A549 (cell line): Measurements from ENCODE around the gene GINS3. TPM values are rescaled to one million over a fixed set of nuclear protein-coding genes. Genes with fewer than 3 reads are reported as not detected.

ENCODE experiments used
- ATAC-seq, 2 experiments: fragments of 200-7000 bp in 1 of 2; fragments of >200 bp in 1 of 2; cut with Nextera tagmentation in 1 of 2; cut with Tn5 transposase in 1 of 2; 3 replicates each; pipeline versions ENCODE4 v1.8.0 to v1.9.1; 2018 to 2020; ENCODE audit warnings: mild to moderate bottlenecking in 1 of 2, moderate library complexity in 1 of 2
- CTCF ChIA-PET: fragments of 300-600 bp; sonication (Branson Sonifier 250); formaldehyde crosslinking; extraction: SDS; loops from one replicate; lab custom pipeline; 2021; ENCODE audit warnings: antibody characterized with exemption, inconsistent platforms; lab: Yijun Ruan, JAX
- POLR2A ChIA-PET: fragments of 350-600 bp; formaldehyde crosslinking; extraction: SDS; loops from one replicate; lab custom pipeline; 2021; ENCODE audit warnings: antibody characterized with exemption, inconsistent platforms; lab: Yijun Ruan, JAX
- DNase-seq, 2 experiments: peaks; one replicate each; pipeline versions ENCODE4 v3.0.0 to v3.0.0-alpha.2; 2011 to 2016; ENCODE audit warnings: low read depth in 1 of 2, low spot score in 1 of 2
- FAIRE-seq: peaks from 2 replicates; lab custom pipeline; 2011; peaks lifted over from hg19 to GRCh38; lab: Jason Lieb, UNC
- H3K27ac ChIP-seq, 2 experiments: fragments of >200 bp; sonication (Bioruptor Twin); formaldehyde crosslinking; 3 replicates each; pipeline ENCODE4 v1.5.1; 2016 to 2017
- H3K4me1 ChIP-seq: fragments of >200 bp; sonication (Bioruptor Twin); formaldehyde crosslinking; 3 replicates; pipeline ENCODE4 v1.6.1; 2016
- H3K4me2 ChIP-seq: fragments of >200 bp; sonication (Bioruptor Twin); formaldehyde crosslinking; 3 replicates; pipeline ENCODE4 v1.6.1; 2016
- H3K4me3 ChIP-seq: fragments of >200 bp; sonication (Bioruptor Twin); formaldehyde crosslinking; 3 replicates; pipeline ENCODE4 v1.5.1; 2016
- H3K9me3 ChIP-seq: fragments of >200 bp; sonication (Bioruptor Twin); formaldehyde crosslinking; 3 replicates; pipeline ENCODE4 v1.6.1; 2016
- BHLHE40 ChIP-seq: IDR thresholded peaks from 2 replicates; pipeline ENCODE4 v1.6.1; 2012; ENCODE audit warnings: low read depth, low read length, inconsistent platforms
- CEBPB ChIP-seq, 2 experiments: fragments of >200 bp in 1 of 2; sonication (Bioruptor Twin) in 1 of 2; formaldehyde crosslinking in 1 of 2; IDR thresholded peaks; 2 replicates each; pipeline ENCODE4 v1.6.1; 2012 to 2016
- CHD2 ChIP-seq: fragments of 150-350 bp; IDR thresholded peaks from 2 replicates; pipeline ENCODE4 v1.6.1; 2014; ENCODE audit warnings: low read length; ENCODE audit not compliant: partially characterized antibody
- EHF ChIP-seq: fragments of 250-450 bp; sonication (Bioruptor Pico); IDR thresholded peaks from 2 replicates; pipeline ENCODE4 v1.5.0; 2020; ENCODE audit warnings: mild to moderate bottlenecking
- EHMT2 ChIP-seq: fragments of 200-600 bp; sonication (generic); IDR thresholded peaks from 2 replicates; pipeline ENCODE4 v1.6.1; 2016; ENCODE audit warnings: antibody characterized with exemption, low read depth, mild to moderate bottlenecking, moderate library complexity
- EP300 ChIP-seq, 2 experiments: fragments of >200 bp; sonication (Bioruptor Twin); formaldehyde crosslinking; IDR thresholded peaks; 2 replicates in 1 of 2; 3 replicates in 1 of 2; pipeline ENCODE4 v1.6.1; 2016 to 2017
- FOSB ChIP-seq: fragments of 250-450 bp; sonication (Bioruptor Pico); IDR thresholded peaks from 2 replicates; pipeline ENCODE4 v1.5.0; 2020; ENCODE audit warnings: mild to moderate bottlenecking, moderate library complexity
- FOXS1 ChIP-seq: fragments of 250-450 bp; sonication (Bioruptor Pico); IDR thresholded peaks from 2 replicates; pipeline ENCODE4 v1.5.0; 2020; ENCODE audit warnings: mild to moderate bottlenecking, moderate library complexity
- GATA3 ChIP-seq: IDR thresholded peaks from 2 replicates; pipeline ENCODE4 v1.6.1; 2012; ENCODE audit warnings: borderline replicate concordance
- HDAC2 ChIP-seq: fragments of 200-600 bp; sonication (generic); IDR thresholded peaks from 2 replicates; pipeline ENCODE4 v1.6.1; 2016
- HEYL ChIP-seq: fragments of 250-450 bp; sonication (Bioruptor Pico); IDR thresholded peaks from 2 replicates; pipeline ENCODE4 v1.8.0; 2021; ENCODE audit warnings: mild to moderate bottlenecking, moderate library complexity
- HOXA7 ChIP-seq: fragments of 250-450 bp; sonication (Bioruptor Pico); IDR thresholded peaks from 2 replicates; pipeline ENCODE4 v1.5.0; 2020; ENCODE audit warnings: mild to moderate bottlenecking, moderate library complexity
- HOXB5 ChIP-seq: fragments of 250-450 bp; sonication (Bioruptor Pico); IDR thresholded peaks from 2 replicates; pipeline ENCODE4 v1.5.0; 2020; ENCODE audit warnings: mild to moderate bottlenecking, moderate library complexity
- JUN ChIP-seq, 2 experiments: fragments of >200 bp; sonication (Bioruptor Twin); formaldehyde crosslinking; IDR thresholded peaks; 2 replicates in 1 of 2; 3 replicates in 1 of 2; pipeline ENCODE4 v1.6.1; 2016 to 2017
- JUNB ChIP-seq: fragments of >200 bp; sonication (Bioruptor Twin); formaldehyde crosslinking; IDR thresholded peaks from 2 replicates; pipeline ENCODE4 v1.6.1; 2016
- KDM1A ChIP-seq: fragments of 200-600 bp; sonication (generic); IDR thresholded peaks from 2 replicates; pipeline ENCODE4 v1.6.1; 2016; ENCODE audit warnings: low read depth, mild to moderate bottlenecking
- MAFK ChIP-seq: fragments of 450-650 bp; IDR thresholded peaks from 2 replicates; pipeline ENCODE4 v1.6.1; 2014; ENCODE audit not compliant: partially characterized antibody
- MYC ChIP-seq: IDR thresholded peaks from 2 replicates; pipeline ENCODE4 v1.6.1; 2012; ENCODE audit warnings: mild to moderate bottlenecking, inconsistent platforms, low read length, improper control_type of control experiment, borderline replicate concordance
- NFE2L2 ChIP-seq: fragments of 150-350 bp; conservative IDR thresholded peaks from 2 replicates; pipeline ENCODE4 v1.6.1; 2014; ENCODE audit warnings: low read length
- PHF8 ChIP-seq: fragments of 200-600 bp; sonication (generic); IDR thresholded peaks from 2 replicates; pipeline ENCODE4 v1.6.1; 2016; ENCODE audit warnings: low read depth, mild to moderate bottlenecking, antibody characterized with exemption, moderate library complexity, borderline replicate concordance
- POLR2A ChIP-seq: IDR thresholded peaks from 2 replicates; pipeline ENCODE4 v1.6.1; 2012; ENCODE audit warnings: mild to moderate bottlenecking, low read length
- POLR2AphosphoS2 ChIP-seq: conservative IDR thresholded peaks from 2 replicates; pipeline ENCODE4 v1.6.1; 2012; ENCODE audit warnings: low read length, improper control_type of control experiment, inconsistent platforms
- RARB ChIP-seq: fragments of 250-450 bp; sonication (Bioruptor Pico); IDR thresholded peaks from 2 replicates; pipeline ENCODE4 v1.8.0; 2021; ENCODE audit warnings: mild to moderate bottlenecking, moderate library complexity
- RFX5 ChIP-seq: fragments of 450-650 bp; IDR thresholded peaks from 2 replicates; pipeline ENCODE4 v1.7.1; 2014; ENCODE audit warnings: antibody characterized with exemption, mild to moderate bottlenecking, moderate library complexity
- SMC3 ChIP-seq: fragments of >200 bp; sonication (Bioruptor Twin); formaldehyde crosslinking; IDR thresholded peaks from 3 replicates; pipeline ENCODE4 v1.6.1; 2018; ENCODE audit warnings: inconsistent platforms
- SREBF2 ChIP-seq: fragments of 450-650 bp; IDR thresholded peaks from 2 replicates; pipeline ENCODE4 v1.6.1; 2014; ENCODE audit warnings: mild to moderate bottlenecking, moderate library complexity
- TFCP2L1 ChIP-seq: fragments of 250-450 bp; sonication (Bioruptor Pico); IDR thresholded peaks from 2 replicates; pipeline ENCODE4 v1.5.0; 2021; ENCODE audit warnings: mild to moderate bottlenecking
- ZFP36 ChIP-seq: fragments of 450-650 bp; IDR thresholded peaks from 2 replicates; pipeline ENCODE4 v1.6.1; 2014; ENCODE audit warnings: borderline replicate concordance; ENCODE audit not compliant: partially characterized antibody
- ZSCAN20 ChIP-seq: fragments of 250-450 bp; sonication (Bioruptor Pico); IDR thresholded peaks from 2 replicates; pipeline ENCODE4 v1.8.0; 2022; ENCODE audit warnings: mild to moderate bottlenecking, moderate library complexity
- WGBS: methylation state at CpG from one replicate; pipeline ENCODE4 v1.1.6; 2017; ENCODE audit errors: missing lambda C conversion rate; 5-methylcytosine and 5-hydroxymethylcytosine counted together
- polyA plus RNA-seq, 4 experiments: library from polyadenylated mRNA; depleted of rRNA in 3 of 4; stranded (reverse); fragments of >200 nt; fragmentation: RNase III in 1 of 4; extraction: RNeasy Plus Mini Kit Qiagen cat#74134 plus additional on column Dnase treatment in 1 of 4; gene quantifications; 2 replicates in 3 of 4; 3 replicates in 1 of 4; pipeline ENCODE4 v1.2.3, GENCODE V29; 2011 to 2017
- TF ChIP-seq, protein P1 (sequence below): IDR thresholded peaks from 2 replicates; pipeline ENCODE4 v1.6.1; 2012
- TF ChIP-seq, protein P2 (sequence below): IDR thresholded peaks from 2 replicates; pipeline ENCODE4 v1.6.1; 2012
- TF ChIP-seq, protein P3 (sequence below): fragments of 250-450 bp; sonication (Bioruptor Pico); IDR thresholded peaks from 2 replicates; pipeline ENCODE4 v1.5.0; 2020; ENCODE audit warnings: low read depth, mild to moderate bottlenecking, moderate library complexity
- TF ChIP-seq, protein P4 (sequence below): fragments of >200 bp; sonication (Bioruptor Twin); formaldehyde crosslinking; IDR thresholded peaks from 3 replicates; pipeline ENCODE4 v1.6.1; 2016

Gene GINS3
- polyA plus RNA-seq, 2 of the 4 experiments (the other 2 are of a cell fraction), result 19.7 to 21.0 TPM

DNA sequence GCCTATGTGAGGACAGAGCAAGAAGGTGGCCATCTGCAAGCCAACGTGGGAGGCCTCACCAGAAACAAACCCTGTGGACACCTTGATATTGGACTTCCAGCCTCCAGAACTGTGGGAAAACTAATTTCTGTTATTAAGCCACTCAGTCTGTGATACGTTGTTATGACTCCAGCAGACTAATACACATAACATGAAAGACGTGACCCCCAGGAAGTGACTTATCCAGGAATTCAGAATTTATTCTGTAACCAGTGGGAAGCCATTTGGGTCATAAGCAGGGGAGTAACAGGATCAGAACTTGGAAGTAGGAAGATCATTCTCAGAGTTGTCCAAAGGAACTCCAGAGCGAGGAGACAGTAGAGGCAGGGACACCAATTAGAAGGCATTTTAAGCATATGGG lies 12.5 kb upstream of the GINS3 start:
- H3K9me3 ChIP-seq, result no peaks in the 10 kb centered on the region
- H3K4me1 ChIP-seq, result no peaks in the 10 kb centered on the region
- no peak for FAIRE-seq
- no peak overlapping the region for H3K4me2 ChIP-seq
- no peak for ATAC-seq
- no peak overlapping the region for H3K4me3 ChIP-seq
- H3K27ac ChIP-seq, result no peak overlapping the region
- CTCF ChIA-PET, result interaction anchor here (0.9 kb wide), 1 partner anchor 43 kb away, joined by 4 read pairs; no protein-coding TSS in a partner anchor
- WGBS, result 39% methylated on average over 4 of the region's 4 CpGs
- no peak for DNase-seq
- no peak for TF ChIP-seq HOXA7 (CRISPR knock-in tag)
- TF ChIP-seq GATA3, result no peak
- TF ChIP-seq ZFP36, result no peak
- no peak for TF ChIP-seq SREBF2
- no peak for TF ChIP-seq POLR2AphosphoS2
- no peak for TF ChIP-seq KDM1A
- no peak for TF ChIP-seq MAFK
- TF ChIP-seq TFCP2L1 (CRISPR knock-in tag), result no peak
- TF ChIP-seq, protein P1, sequence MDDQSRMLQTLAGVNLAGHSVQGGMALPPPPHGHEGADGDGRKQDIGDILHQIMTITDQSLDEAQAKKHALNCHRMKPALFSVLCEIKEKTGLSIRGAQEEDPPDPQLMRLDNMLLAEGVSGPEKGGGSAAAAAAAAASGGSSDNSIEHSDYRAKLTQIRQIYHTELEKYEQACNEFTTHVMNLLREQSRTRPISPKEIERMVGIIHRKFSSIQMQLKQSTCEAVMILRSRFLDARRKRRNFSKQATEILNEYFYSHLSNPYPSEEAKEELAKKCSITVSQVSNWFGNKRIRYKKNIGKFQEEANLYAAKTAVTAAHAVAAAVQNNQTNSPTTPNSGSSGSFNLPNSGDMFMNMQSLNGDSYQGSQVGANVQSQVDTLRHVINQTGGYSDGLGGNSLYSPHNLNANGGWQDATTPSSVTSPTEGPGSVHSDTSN, result no peak
- TF ChIP-seq JUNB, result no peak
- TF ChIP-seq EP300 (IDR thresholded peaks at IDR 0.05), result no peak
- TF ChIP-seq NFE2L2, result no peak
- TF ChIP-seq HDAC2, result no peak
- POLR2A ChIA-PET, result no interaction called here

DNA sequence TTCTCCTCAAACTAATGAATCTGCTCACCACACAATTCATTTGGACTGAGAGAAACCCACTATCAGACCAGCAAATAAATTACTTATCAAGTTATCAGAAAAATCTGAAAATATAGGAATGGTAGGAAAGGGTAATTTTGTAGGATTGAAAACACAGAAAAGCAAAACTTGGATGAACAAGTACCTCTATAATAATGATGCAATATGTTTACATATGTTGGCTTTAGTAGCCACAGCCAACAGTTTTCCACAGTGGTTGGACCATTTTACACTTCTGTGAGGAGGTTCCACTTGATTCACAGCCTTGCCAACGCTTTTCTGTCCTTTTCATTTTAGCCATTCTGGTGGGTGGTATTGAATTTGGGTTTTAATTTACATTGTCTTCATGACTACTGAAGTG lies 10.6 kb upstream of the GINS3 start:
- DNase-seq (no peak), FAIRE-seq (no peak), ATAC-seq (no peak)
- no peak for TF ChIP-seq EHMT2
- no peak for TF ChIP-seq BHLHE40
- TF ChIP-seq, protein P2, sequence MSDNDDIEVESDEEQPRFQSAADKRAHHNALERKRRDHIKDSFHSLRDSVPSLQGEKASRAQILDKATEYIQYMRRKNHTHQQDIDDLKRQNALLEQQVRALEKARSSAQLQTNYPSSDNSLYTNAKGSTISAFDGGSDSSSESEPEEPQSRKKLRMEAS, result no peak
- TF ChIP-seq RFX5, result no peak
- no peak for TF ChIP-seq NFE2L2
- TF ChIP-seq ZFP36, result no peak
- no peak for TF ChIP-seq MYC
- TF ChIP-seq EHF (CRISPR knock-in tag), result no peak
- TF ChIP-seq FOSB (CRISPR knock-in tag), result no peak
- TF ChIP-seq CEBPB (IDR thresholded peaks at IDR 0.05), result no peak
- no peak for TF ChIP-seq JUN (IDR thresholded peaks at IDR 0.05)
- TF ChIP-seq JUNB, result no peak
- no peak for TF ChIP-seq SMC3
- TF ChIP-seq FOXS1, result no peak
- no peak for TF ChIP-seq GATA3
- Histone ChIP-seq H3K27ac (no peak overlapping the region), H3K4me3 (no peak overlapping the region), H3K9me3 (no peaks in the 10 kb centered on the region), H3K4me1 (no peaks in the 10 kb centered on the region), H3K4me2 (no peak overlapping the region)
- ChIA-PET POLR2A (no interaction called here), CTCF (no interaction called here)
- 16% methylated on average over 1 of the region's 1 CpG for WGBS

DNA sequence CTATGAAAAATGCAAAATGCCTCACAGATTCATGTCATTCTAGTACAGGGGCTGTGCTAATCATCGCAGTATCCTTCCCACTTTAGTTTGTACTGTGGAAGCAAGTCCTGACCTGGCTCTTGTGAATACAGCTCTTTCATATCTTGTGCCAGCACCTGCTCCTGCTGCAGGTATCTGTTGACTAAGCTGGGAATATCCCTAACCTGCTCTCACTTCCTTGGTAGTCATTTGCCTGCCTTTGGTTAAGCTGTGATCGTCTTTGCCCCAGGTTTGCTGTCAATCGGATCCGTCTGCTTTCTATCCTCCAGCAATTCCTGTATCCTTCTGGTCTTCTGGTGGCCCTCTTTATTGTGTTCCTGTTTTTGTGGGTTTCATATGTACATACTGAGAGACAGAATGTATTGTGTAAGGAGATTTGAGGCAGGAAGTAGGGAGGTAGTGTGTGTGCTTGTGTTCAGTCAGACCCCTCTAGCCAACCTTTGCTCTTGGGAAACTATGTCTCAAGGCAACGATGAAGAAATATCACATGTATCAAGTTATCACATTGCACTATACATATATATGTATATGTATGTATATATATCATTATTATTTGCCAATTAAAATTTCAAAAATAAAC lies 7.7 kb upstream of the GINS3 start:
- POLR2A ChIA-PET, result no interaction called here
- H3K4me1 ChIP-seq, result no peaks in the 10 kb centered on the region
- H3K4me2 ChIP-seq, result no peak overlapping the region
- no peaks in the 10 kb centered on the region for H3K9me3 ChIP-seq
- 76% methylated on average over 5 of the region's 5 CpGs for WGBS
- FAIRE-seq (no peak), ATAC-seq (no peak)
- TF ChIP-seq HEYL (CRISPR knock-in tag) (no peak), BHLHE40 (no peak), EHF (CRISPR knock-in tag) (no peak), SMC3 (no peak), RARB (CRISPR knock-in tag) (no peak), ZSCAN20 (CRISPR knock-in tag) (no peak), PHF8 (no peak), HDAC2 (no peak), POLR2A (no peak), CHD2 (no peak), HOXB5 (CRISPR knock-in tag) (no peak)
- TF ChIP-seq, protein P3, sequence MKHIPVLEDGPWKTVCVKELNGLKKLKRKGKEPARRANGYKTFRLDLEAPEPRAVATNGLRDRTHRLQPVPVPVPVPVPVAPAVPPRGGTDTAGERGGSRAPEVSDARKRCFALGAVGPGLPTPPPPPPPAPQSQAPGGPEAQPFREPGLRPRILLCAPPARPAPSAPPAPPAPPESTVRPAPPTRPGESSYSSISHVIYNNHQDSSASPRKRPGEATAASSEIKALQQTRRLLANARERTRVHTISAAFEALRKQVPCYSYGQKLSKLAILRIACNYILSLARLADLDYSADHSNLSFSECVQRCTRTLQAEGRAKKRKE (CRISPR knock-in tag), result no peak
- TF ChIP-seq, protein P4, sequence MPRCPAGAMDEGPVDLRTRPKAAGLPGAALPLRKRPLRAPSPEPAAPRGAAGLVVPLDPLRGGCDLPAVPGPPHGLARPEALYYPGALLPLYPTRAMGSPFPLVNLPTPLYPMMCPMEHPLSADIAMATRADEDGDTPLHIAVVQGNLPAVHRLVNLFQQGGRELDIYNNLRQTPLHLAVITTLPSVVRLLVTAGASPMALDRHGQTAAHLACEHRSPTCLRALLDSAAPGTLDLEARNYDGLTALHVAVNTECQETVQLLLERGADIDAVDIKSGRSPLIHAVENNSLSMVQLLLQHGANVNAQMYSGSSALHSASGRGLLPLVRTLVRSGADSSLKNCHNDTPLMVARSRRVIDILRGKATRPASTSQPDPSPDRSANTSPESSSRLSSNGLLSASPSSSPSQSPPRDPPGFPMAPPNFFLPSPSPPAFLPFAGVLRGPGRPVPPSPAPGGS, result no peak
- TF ChIP-seq, all 56 proteins: peak for 0
- CTCF ChIA-PET, result interaction anchor here (1.0 kb wide), 1 partner anchor 104 kb away, joined by 3 read pairs; no protein-coding TSS in a partner anchor
- Histone ChIP-seq H3K27ac (no peak overlapping the region), H3K4me3 (no peak overlapping the region)
- DNase-seq, result no peak
